Duodenal mucosa (tissue), 2 donors: ENCODE data around the gene DNASE2B.

Source experiments
- H3K27ac ChIP-seq: one replicate; pipeline ENCODE4 v1.7.0; 2013; ENCODE audit warnings: low read depth, low read length
- H3K27me3 ChIP-seq, 2 donors: one replicate each; pipeline ENCODE4 v1.7.0; 2013; ENCODE audit warnings: low read length in 2 of 2, control low read depth in 1 of 2; ENCODE audit not compliant: insufficient read depth in 2 of 2, control insufficient read depth in 1 of 2
- H3K36me3 ChIP-seq, 2 donors: one replicate each; pipeline ENCODE4 v1.7.0; 2013; ENCODE audit warnings: low read length in 2 of 2, control low read depth in 1 of 2; ENCODE audit not compliant: insufficient read depth in 2 of 2, control insufficient read depth in 1 of 2
- H3K4me1 ChIP-seq, 2 donors: one replicate each; pipeline ENCODE4 v1.7.0; 2013; ENCODE audit warnings: low read length in 2 of 2, control low read depth in 1 of 2; ENCODE audit not compliant: insufficient read depth in 2 of 2, control insufficient read depth in 1 of 2
- H3K4me3 ChIP-seq, 2 donors: one replicate each; pipeline ENCODE4 v1.7.0; 2013; ENCODE audit warnings: low read length in 2 of 2, low read depth in 1 of 2
- H3K9ac ChIP-seq, 2 donors: one replicate each; pipeline ENCODE4 v1.7.0; 2013; ENCODE audit warnings: low read length in 2 of 2, low read depth in 1 of 2
- H3K9me3 ChIP-seq, 2 donors: one replicate each; pipeline ENCODE4 v1.7.0; 2013; ENCODE audit warnings: low read length in 2 of 2, control low read depth in 1 of 2; ENCODE audit not compliant: control insufficient read depth in 1 of 2

DNASE2B gene

DNA sequence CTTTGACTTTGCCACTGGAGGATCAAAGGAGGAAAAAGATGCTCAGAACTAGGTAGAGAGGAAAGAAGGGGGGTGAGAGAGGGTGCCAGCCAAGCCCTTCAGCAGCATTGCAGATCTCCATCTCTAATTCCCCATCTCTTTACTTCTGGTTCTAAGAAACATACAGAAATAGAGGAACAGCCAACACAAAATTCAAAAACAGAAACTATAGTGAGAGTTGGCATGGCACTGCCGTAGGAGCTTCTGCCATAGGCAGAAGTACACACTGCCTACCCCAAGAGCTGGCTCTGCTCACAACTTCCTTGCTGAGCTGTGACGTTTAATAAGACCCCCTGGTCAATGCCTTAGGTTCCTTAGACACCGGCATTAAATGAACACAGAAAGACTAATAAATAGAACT lies 54.2 kb downstream of the DNASE2B start:
- H3K36me3 ChIP-seq = no peaks in the 10 kb centered on the region
- H3K27ac ChIP-seq = no peak overlapping the region
- H3K4me3 ChIP-seq = no peak overlapping the region
- no peak overlapping the region for H3K9ac ChIP-seq
- H3K9me3 ChIP-seq = no peaks in the 10 kb centered on the region
- no peaks in the 10 kb centered on the region for H3K27me3 ChIP-seq
- H3K4me1 ChIP-seq = no peaks in the 10 kb centered on the region

- Histone ChIP-seq H3K9ac (no peak overlapping the region), H3K4me3 (no peak overlapping the region), H3K27me3 (peaks cover 5 to 12% of the 10 kb centered on the region in 2 donors), H3K36me3 (no peaks in the 10 kb centered on the region), H3K27ac (no peak overlapping the region), H3K9me3 (no peaks in the 10 kb centered on the region), H3K4me1 (no peaks in the 10 kb centered on the region)
Observed at GRCh38 chr1:84462118-84462517, 63.8 kb downstream of the DNASE2B start.
